Measurements from ENCODE around the gene ACAD9. TPM values are rescaled to one million over a fixed set of nuclear protein-coding genes. Genes with fewer than 3 reads are reported as not detected.

The ACAD9 gene
- total and polyA plus RNA-seq, 9 of the 15 experiments (the other 6 are each of a cell fraction or from before 2014, with no cell fraction given): 10.2 to 32.6 (median 22.8) TPM

- TF ChIP-seq MNT (conservative IDR thresholded peaks at IDR 0.05): peak in 1 of 2 experiments; percentile 33; a peak in 1 of 4 replicates
- peak; percentile 71 for TF ChIP-seq VEZF1 (CRISPR knock-in tag; IDR thresholded peaks at IDR 0.05)
- no peak for TF ChIP-seq FOS (IDR thresholded peaks at IDR 0.05; ENCODE audit: extremely low read depth, insufficient read length)
- TF ChIP-seq GTF3C2 (IDR thresholded peaks at IDR 0.05; ENCODE audit: borderline replicate concordance, extremely low read depth, insufficient read length): no peak
- peak in 1 of 2 experiments; percentile 55 for TF ChIP-seq E2F6 (IDR thresholded peaks at IDR 0.05; ENCODE audit: borderline replicate concordance in 1 of 2, extremely low read depth in 1 of 2, insufficient read depth in 1 of 2, insufficient read length in 1 of 2, low read depth in 1 of 2, low read length in 1 of 2, poor library complexity in 1 of 2, severe bottlenecking in 1 of 2)
- no peak for TF ChIP-seq CBFA2T3 (IDR thresholded peaks at IDR 0.05)
- peak; percentile 58; the same call in 1 of the 2 replicates for TF ChIP-seq MYNN (IDR thresholded peaks at IDR 0.05)
- no peak for TF ChIP-seq MYNN (CRISPR knock-in tag; IDR thresholded peaks at IDR 0.05)
- no peak for TF ChIP-seq MEF2A (IDR thresholded peaks at IDR 0.05; ENCODE audit: control insufficient read depth, low read depth, low read length)
- TF ChIP-seq DACH1 (IDR thresholded peaks at IDR 0.05; ENCODE audit: partially characterized antibody): peak; percentile 58
- TF ChIP-seq FOXK1 (CRISPR knock-in tag; IDR thresholded peaks at IDR 0.05; ENCODE audit: borderline replicate concordance): no peak
- TF ChIP-seq CREB3L1 (IDR thresholded peaks at IDR 0.05; ENCODE audit: borderline replicate concordance, low read depth): peak; percentile 37; the same call in 1 of the 2 replicates
- peak; percentile 78; the same call in 1 of the 2 replicates for TF ChIP-seq HMGXB4 (CRISPR knock-in tag; IDR thresholded peaks at IDR 0.05)
Observed at GRCh38 chr3:128845778-128846485, 33.5 kb upstream of the ACAD9 start (continued).
